Cardiac muscle cell (in vitro differentiated cells and primary cell): ENCODE data around the gene JRKL. TPM values are rescaled to one million over a fixed set of nuclear protein-coding genes. Genes with fewer than 3 reads are reported as not detected.

Experiments
- DNase-seq, 2 donors: peaks; one replicate each; pipeline versions ENCODE4 v3.0.0 to v3.0.0-alpha.2; 2010 to 2017; ENCODE audit warnings: low read depth in 1 of 2, low spot score in 1 of 2
- H3K27ac ChIP-seq: fragments of 200-600 bp; sonication (generic); 2 replicates; pipeline ENCODE4 v1.5.1; 2016
- H3K27me3 ChIP-seq: fragments of 200-600 bp; sonication (generic); 2 replicates; pipeline ENCODE4 v1.6.0; 2016; ENCODE audit warnings: control low read depth
- H3K36me3 ChIP-seq: fragments of 200-600 bp; sonication (generic); 2 replicates; pipeline ENCODE4 v1.5.1; 2016; ENCODE audit warnings: control low read depth
- H3K4me1 ChIP-seq: fragments of 200-600 bp; sonication (generic); 2 replicates; pipeline ENCODE4 v1.8.1; 2017; ENCODE audit warnings: low read depth, mild to moderate bottlenecking, mixed run types
- H3K4me3 ChIP-seq: fragments of 200-600 bp; sonication (generic); 2 replicates; pipeline ENCODE4 v1.5.1; 2016; ENCODE audit warnings: mild to moderate bottlenecking
- H3K9me3 ChIP-seq: fragments of 200-600 bp; sonication (generic); 2 replicates; pipeline ENCODE4 v1.5.1; 2017; ENCODE audit warnings: low read depth, mild to moderate bottlenecking, control low read depth
- CTCF ChIP-seq: IDR thresholded peaks from 2 replicates; pipeline ENCODE4 v1.5.1; 2012; ENCODE audit warnings: low read depth, mild to moderate bottlenecking, low read length
- polyA plus RNA-seq: library from polyadenylated mRNA; unstranded; fragments of >200 nt; fragmentation: Nextera tagmentation; extraction: Ambion mirVana; gene quantifications from 2 replicates; pipeline ENCODE4 v1.2.1, GENCODE V29; 2016
- total RNA-seq: library from RNA; depleted of rRNA; stranded (reverse); fragments of >200 nt; gene quantifications from 2 replicates; pipeline ENCODE4 v1.2.3, GENCODE V29; 2016

Gene JRKL
- total and polyA plus RNA-seq, 2 experiments from 2014 or later: 3.8 to 7.1 TPM

- DNase-seq: no peak
- Histone ChIP-seq H3K27ac (no peak overlapping the region), H3K9me3 (no peaks in the 10 kb centered on the region), H3K4me3 (no peak overlapping the region), H3K27me3 (no peaks in the 10 kb centered on the region), H3K4me1 (no peaks in the 10 kb centered on the region), H3K36me3 (peaks cover 14% of the 10 kb centered on the region)
- no peak for TF ChIP-seq CTCF
Observed at GRCh38 chr11:96365493-96365892, 24.3 kb upstream of the JRKL start.

GRCh38 chr11:96366024-96366423 is 23.8 kb upstream of the JRKL start:
- Histone ChIP-seq H3K27ac (no peak overlapping the region), H3K27me3 (no peaks in the 10 kb centered on the region), H3K9me3 (no peaks in the 10 kb centered on the region), H3K4me1 (no peaks in the 10 kb centered on the region), H3K4me3 (no peak overlapping the region), H3K36me3 (peaks cover 18% of the 10 kb centered on the region)
- no peak for TF ChIP-seq CTCF
- no peak for DNase-seq

- peaks cover 18% of the 10 kb centered on the region for H3K36me3 ChIP-seq
- no peaks in the 10 kb centered on the region for H3K27me3 ChIP-seq
- no peaks in the 10 kb centered on the region for H3K9me3 ChIP-seq
- TF ChIP-seq CTCF: no peak
- no peak overlapping the region for H3K27ac ChIP-seq
- H3K4me1 ChIP-seq: no peaks in the 10 kb centered on the region
- DNase-seq: no peak
- H3K4me3 ChIP-seq: no peak overlapping the region
Observed at GRCh38 chr11:96367342-96367741, 22.5 kb upstream of the JRKL start.

- peaks cover 18% of the 10 kb centered on the region for H3K36me3 ChIP-seq
- no peak overlapping the region for H3K4me3 ChIP-seq
- no peaks in the 10 kb centered on the region for H3K9me3 ChIP-seq
- H3K4me1 ChIP-seq: peaks cover 3% of the 10 kb centered on the region
- no peak for DNase-seq
- no peaks in the 10 kb centered on the region for H3K27me3 ChIP-seq
- H3K27ac ChIP-seq: no peak overlapping the region
- no peak for TF ChIP-seq CTCF
Observed at GRCh38 chr11:96373826-96374225, 16.0 kb upstream of the JRKL start.

- no peak for TF ChIP-seq CTCF
- Histone ChIP-seq H3K27me3 (no peaks in the 10 kb centered on the region), H3K9me3 (no peaks in the 10 kb centered on the region), H3K36me3 (peaks cover 7% of the 10 kb centered on the region), H3K4me3 (no peak overlapping the region), H3K4me1 (peaks cover 3% of the 10 kb centered on the region), H3K27ac (no peak overlapping the region)
- no peak for DNase-seq
Observed at GRCh38 chr11:96376796-96377195, 13.0 kb upstream of the JRKL start.

GRCh38 chr11:96384156-96384555 is 5.7 kb upstream of the JRKL start:
- no peaks in the 10 kb centered on the region for H3K4me1 ChIP-seq
- H3K27me3 ChIP-seq: no peaks in the 10 kb centered on the region
- no peak overlapping the region for H3K4me3 ChIP-seq
- H3K36me3 ChIP-seq: peaks cover 17% of the 10 kb centered on the region
- H3K9me3 ChIP-seq: no peaks in the 10 kb centered on the region
- DNase-seq: no peak
- no peak for TF ChIP-seq CTCF
- no peak overlapping the region for H3K27ac ChIP-seq
